Measurements from ENCODE around the gene GNAT2.

Gene GNAT2

DNA sequence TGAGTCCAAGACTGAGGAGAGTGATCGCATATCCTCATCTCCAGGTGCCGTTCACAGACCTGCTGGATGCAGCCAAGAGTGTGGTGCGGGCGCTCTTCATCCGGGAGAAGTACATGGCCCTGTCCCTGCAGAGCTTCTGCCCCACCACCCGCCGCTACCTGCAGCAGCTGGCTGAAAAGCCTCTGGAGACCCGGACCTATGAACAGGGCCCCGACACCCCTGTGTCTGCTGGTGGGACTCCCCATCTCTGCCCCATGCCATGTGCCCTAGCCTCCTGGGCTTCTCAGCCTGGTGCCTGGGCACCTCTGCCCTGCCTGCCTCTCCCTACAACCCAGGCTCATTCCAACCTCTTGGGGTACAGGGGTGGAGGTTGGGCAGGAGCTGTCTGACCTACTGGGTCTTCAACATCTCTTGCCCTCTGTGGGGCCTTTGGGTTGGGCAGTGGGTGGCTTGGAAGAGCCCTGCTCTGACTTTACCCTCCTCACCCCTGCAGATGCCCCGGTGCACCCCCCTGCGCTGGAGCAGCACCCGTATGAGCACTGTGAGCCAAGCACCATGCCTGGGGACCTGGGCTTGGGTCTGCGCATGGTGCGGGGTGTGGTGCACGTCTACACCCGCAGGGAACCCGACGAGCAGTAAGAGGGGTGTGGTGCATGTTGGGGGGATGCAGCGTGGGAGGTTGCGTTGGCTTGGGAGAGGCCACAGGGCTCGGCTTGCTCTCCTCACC is 7.4 kb upstream of the GNAT2 start:
- DNase-seq = no peak

DNA sequence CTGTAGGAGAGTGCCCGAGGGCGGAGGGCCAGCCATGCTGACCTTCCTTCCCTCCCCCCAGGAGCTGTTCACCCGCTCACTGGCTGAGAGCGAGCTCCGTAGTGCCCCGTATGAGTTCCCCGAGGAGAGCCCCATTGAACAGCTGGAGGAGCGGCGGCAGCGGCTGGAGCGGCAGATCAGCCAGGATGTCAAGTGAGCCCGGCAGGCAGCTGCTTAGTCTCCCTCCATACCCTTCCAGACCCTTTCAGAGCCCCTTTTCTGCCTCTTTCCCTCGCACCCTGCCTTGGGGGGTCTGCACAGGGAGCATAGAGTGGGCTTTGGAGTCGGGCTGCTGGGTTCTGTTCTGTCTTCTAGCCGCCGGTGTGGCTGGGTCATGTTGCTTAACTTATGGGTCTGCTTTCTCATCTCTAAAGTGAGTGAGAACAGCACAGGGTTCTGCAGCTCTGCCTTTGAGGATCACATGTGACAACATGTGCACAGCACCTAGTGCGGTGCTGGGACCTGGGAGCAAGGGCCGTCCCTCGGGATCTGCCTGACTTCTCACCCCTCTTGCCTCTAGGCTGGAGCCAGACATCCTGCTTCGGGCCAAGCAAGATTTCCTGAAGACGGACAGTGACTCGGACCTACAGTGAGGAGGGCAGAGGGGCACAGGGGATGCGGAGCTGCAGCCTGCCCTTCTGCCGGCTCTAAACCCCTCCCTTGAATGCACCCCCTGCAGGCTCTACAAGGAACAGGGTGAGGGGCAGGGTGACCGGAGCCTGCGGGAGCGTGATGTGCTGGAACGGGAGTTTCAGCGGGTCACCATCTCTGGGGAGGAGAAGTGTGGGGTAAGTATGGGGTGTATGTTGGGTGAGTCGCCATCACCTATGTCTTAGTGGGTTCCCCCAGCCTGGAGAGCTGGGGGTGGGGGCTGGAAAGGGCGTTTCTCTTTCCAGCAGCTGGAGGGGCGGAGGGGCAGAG is 6.5 kb upstream of the GNAT2 start:
- no peak for DNase-seq

DNA sequence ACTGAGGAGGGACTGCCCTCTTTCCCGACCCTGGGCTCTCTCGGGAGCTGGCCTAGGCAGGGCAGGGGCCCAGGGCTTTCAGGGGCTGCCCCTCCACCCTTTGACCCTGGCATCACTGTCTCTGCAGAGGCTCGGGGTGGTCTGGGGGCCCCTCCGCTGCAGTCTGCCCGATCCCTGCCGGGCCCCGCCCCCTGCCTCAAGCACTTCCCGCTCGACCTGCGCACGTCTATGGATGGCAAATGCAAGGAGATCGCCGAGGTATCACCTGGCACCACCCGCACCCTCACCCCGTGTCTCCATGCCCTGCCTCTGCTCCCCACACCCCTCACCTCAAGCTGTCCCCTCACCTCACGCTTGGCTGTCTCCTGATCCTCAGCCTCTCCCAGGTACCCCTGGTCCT is 5.8 kb upstream of the GNAT2 start:
- no peak for DNase-seq

GRCh38 chr1:109624201-109625010 is 5.0 kb upstream of the GNAT2 start:
- DNase-seq = peak; percentile 66

DNA sequence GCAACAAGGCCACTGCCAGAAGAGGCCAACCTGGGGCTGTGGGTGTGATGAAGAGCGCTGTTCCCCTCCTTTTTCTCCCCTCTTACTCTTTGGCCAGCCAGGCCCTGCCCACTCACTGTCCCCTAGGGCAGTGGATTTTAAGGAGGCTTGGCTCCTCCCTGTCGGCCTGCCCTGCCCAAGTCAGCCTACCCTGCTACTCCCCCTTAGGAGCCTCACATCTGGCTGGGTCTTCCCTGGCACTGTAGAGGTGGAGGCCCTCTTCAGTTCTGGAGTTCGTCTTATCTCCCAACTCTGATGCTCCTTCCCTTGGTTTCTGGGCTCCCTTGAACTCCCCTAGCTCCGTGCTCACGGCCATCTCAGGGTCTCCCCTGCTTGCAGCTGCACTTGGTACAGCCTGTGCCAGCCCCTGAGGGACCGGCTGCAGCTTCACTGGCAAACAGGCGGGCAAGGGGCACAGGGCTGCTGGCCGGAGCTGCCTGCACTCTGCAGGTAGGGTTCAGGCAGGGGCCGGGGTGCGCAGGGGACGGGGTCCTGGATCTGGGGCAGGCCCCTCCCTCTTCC is 4.3 kb upstream of the GNAT2 start:
- DNase-seq = no peak

GRCh38 chr1:109622895-109623294 is 3.5 kb upstream of the GNAT2 start:
- DNase-seq = no peak

DNA sequence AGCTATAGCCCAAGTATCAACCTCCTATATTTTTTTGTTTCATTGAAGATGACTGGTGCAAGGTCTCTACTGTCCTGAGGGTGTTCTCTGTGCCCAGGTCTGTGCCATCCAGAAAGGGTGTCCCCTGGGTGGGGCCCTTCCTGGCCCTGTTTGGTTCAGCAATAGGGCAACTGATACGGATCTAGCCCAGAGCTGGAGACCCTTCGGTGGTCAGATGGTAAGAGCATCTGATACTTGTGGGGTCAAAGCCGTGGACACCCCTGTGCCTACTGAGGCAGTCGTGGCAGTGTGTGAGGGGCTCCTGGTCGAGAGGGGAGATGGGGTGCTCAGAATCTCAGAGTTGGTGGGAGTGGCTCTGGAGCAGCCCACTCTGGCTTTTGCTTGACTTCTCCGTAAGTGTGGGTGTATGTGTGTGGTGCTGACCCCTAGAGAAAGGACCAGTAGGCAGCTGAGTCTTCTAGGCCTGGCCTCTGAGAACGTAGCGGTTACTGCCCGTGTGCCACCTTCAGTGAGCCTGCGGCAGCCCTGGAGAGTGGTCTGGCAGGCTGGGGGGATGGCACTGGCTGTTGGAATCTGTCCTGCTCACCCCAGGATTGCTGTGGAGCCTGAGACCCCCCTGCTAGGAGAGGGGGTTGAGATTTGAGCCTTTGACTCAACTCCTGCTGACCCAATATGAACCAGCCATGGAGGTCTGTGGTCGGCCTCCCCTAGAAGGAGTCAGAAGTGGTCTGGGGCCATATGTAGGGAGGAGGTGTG is 2.9 kb upstream of the GNAT2 start:
- no peak for DNase-seq

DNA sequence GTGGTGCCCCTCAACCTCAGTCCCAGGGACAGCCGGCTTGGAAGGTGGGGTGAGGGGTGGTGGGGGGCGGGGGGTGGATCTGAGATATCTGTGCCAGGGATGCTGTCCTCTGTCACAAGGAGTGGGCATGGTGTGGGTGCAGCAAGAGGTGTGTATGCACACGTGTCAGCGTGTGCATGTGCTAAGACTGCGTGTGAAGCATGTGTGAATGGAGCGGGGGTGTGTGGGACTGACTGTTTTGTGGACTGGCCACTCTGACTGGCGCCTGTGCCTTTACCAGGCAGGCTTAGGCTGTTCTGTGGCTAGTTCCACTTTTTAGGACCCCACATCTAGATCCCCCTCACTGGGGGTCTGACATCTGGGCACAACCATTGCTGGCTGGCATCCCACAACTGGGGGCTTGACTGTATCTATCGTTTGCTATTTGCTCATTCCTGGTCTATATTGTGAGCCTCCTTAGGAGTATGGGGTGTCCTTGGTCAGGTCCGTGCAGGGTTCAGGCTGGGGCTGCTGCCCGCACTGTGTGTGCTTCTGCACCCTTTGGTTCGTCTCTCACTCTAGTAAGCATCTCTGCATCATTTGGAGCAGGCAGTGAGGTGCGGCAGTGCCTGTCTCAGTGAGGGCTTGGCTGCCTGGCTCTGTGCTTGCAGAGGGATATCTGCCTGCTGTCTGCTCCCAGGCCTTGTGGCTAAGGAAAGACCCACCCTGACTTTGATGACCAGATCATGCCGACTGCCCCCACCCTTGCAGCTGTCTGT is 2.1 kb upstream of the GNAT2 start:
- no peak for DNase-seq

- DNase-seq = peak; percentile 85
Observed at GRCh38 chr1:109620841-109621286, 1.4 kb upstream of the GNAT2 start.

- no peak for DNase-seq
Observed at GRCh38 chr1:109620401-109620791, 980 bp upstream of the GNAT2 start.

- DNase-seq = no peak
Observed at GRCh38 chr1:109618661-109619575, 498 bp downstream of the GNAT2 start.

GRCh38 chr1:109617291-109617801 is 2.1 kb downstream of the GNAT2 start:
- no peak for DNase-seq

DNA sequence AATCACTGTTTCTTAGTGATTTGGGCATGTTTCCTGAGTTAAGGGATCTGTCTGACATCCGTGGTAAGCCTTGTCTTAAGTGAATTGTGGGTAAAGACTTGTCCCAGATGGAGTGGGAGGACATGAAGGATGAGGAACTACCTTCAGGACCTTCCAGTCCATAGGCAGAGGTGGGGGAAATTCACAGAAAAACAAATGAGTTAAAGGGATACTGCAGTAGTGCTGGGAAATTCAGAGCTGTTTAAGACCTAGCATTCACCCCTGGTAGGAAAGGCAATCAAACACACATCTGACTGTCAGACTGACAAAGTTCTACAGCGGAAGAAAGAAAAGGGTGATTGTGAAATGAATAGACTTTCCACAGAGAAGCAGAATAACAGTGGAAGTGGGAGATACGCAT is 3.0 kb downstream of the GNAT2 start:
- no peak for DNase-seq

DNA sequence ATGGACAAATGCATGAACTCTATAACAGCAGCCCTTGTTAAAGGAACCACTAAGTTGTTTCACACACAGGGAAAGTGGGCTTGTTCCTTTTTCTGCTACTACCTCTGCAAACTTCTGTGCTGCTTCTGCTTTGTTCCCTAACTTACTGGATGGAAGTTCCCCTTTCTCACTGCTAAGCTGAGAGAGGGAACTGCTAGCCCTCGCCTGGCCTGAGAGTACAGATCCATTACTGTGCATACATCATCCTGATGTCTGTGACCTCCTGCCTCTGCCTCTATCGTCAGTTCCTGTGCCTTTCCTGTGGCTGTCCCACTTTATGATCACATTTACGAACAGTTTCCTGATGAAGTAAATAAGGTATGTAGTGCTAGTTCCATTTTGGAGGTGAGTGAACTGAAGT is 3.5 kb downstream of the GNAT2 start:
- DNase-seq = no peak

DNA sequence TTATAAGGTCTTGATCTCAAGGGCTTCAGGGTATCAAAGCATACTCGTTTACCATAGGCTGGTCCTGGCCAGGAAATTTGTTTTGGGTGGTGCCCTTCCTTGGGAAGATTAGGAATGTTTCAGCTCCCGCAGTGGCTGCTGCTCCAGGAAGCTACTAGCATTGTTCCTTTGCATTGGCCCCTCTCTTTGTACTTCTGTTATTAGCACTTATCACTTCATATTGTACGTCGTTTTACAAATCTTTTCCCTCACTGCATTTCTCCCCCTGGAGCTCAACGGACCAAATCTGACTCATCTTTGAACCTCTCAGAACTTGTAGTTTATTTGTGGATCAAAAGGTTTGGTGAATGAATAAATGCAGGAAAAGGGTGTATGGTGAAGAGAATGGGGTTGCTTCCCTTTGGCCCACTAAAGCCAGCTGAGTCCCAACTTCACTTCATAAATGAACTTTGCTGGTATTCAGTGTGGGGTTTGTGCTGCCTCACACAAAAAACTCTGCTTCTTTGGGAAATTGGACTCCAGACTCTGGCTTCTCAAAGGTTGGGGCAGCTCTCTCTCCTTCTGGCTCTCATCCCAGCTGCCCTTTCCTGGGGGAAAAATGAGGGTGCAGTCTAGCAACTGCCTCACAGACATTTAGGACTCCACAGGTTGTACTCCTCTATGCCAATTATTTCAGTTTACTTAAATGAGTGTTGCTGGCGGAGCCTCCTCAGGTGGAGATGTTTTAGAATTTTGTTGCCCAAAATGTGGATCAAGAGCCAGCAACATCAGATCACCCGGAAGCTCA is 5.9 kb downstream of the GNAT2 start:
- no peak for DNase-seq

DNA sequence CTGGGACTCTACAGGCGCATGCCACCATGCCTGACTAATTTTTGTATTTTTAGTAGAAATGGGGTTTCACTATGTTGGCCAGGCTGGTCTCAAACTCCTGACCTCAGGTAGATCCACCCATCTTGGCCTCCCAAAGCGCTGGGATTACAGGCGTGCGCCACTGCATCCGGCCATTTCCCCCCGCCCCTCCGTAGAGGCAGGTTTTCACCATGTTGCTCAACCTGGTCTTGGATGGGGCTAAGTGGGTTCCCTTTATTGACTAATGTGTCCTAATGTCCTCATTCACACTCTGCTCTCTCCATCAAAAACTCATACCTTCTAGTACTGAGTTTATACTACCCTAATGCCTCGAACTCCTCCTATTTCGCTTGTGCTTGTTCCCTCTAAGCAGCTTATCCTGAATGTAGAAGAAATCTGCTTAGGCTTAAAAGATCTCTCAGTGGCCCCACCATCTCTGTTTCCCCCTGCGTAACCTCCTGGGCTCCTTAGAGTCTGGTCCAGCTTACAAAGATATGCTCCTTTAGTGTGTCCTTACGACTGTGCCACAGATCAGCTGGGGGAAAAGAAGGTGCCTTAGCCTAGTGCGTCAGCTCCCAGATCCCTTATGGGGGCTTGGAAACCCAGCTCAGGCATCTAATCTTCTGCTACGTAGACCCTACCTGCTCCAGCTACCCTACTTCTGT is 8.0 kb downstream of the GNAT2 start:
- no peak for DNase-seq

DNA sequence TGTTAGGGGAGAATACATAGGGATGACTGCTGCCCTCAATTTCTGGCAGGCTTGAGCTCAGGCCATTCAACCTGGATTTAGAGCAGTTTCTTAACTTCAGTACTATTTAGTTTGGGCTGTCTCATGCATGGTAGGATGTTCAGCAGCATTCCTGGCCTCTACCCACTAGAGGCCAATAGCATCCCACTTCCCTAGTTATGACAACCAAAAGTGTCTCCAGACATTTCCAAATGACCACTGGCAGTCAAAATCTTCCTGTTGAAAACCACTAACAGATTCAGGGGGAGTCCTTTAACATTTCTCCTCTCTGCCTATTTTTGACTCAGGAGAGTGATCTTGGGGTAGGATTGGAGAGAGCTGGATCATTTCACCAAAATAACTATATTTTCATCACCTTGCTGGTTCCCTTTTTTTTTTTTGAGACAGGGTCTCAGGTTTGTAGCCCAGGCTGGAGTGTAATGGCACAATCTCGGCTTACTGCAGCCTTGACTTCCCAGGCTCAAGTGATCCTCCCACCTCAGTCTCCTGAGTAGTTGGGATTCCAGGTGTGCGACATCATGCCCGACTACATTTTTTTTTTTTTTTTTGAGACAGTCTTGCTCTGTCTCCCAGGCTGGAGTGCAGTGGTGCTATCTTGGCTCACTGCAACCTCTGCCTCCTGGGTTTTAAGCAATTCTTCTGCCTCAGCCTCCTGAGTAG is 8.7 kb downstream of the GNAT2 start:
- no peak for DNase-seq

DNA sequence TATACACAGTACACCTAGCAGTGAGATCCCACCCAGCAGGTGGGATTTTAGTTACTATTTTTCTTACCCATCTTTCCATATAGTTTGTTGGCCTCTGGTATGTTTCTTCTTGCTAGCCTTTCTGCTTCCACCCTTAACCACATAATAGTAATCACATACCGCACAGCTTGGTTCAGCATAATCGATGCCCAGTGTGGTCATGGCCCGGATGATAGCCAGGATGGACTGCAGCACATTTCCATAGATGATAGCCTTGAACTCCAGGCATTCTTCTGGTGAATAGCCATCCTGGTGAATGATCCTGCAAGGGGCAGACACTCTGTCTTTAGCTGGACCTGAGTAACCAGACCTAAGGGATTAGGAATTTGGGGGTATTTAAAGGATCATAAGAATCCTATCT is 9.5 kb downstream of the GNAT2 start:
- DNase-seq = no peak
